Right ventricle myocardium inferior (tissue), 1 donor: ENCODE measurements around the gene TXLNB. TPM values are rescaled to one million over a fixed set of nuclear protein-coding genes. Genes with fewer than 3 reads are reported as not detected.

ENCODE experiments used
- ATAC-seq: fragments of 200-7000 bp; cut with Tn5 transposase; one replicate; pipeline ENCODE4 v1.9.1; 2020; ENCODE audit warnings: mild to moderate bottlenecking, moderate library complexity
- DNase-seq: peaks from one replicate; pipeline ENCODE4 v3.0.0; 2021; ENCODE audit errors: missing footprints
- intact Hi-C: fragments of 100-400 bp; cut with DNase I; formaldehyde crosslinking; loops from one replicate; pipeline ENCODE4 v1.11.0; 2022
- total RNA-seq: library from RNA; stranded (reverse); fragmentation: NEBNext Ultra II Directional; extraction: Animal tissue kit (Norgen Biotek cat#: 25700); gene quantifications from one replicate; pipeline ENCODE4 v1.2.1, GENCODE V29; 2021
- donor health status: DM: no; HTN: yes; CAD: no; lungs with severe emphysema.

The TXLNB gene
- total RNA-seq, 1 donor from 2014 or later, result 122 TPM

DNA sequence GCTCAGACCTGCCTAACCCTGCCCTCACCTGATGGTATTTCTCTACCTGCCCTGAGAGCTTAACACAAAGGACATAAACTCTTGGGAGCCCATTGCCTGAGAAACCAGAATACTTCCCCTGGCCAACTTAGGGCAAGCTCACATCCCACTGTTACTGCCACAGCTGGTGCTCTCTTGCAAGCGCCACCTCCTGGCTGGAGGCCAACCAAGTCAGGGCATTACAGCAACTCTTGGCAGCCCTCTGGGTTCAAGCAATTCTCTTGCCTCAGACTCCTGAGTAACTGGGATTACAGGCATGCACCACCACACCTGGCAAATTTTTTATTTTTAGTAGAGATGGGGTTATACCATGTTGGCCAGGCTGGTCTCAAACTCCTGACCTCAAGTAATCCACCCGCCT, 86.8 kb downstream of the TXLNB start:
- DNase-seq (no peak), ATAC-seq (no peak)
- intact Hi-C loops, result no loop called here

- intact Hi-C loops, result no loop called here
- no peak for ATAC-seq
- DNase-seq, result no peak
Measured at GRCh38 chr6:139201378-139201777, 90.4 kb downstream of the TXLNB start.

GRCh38 chr6:139198529-139199288, 93.1 kb downstream of the TXLNB start:
- no peak for DNase-seq
- intact Hi-C loops, result no loop called here
- ATAC-seq, result no peak

GRCh38 chr6:139194740-139195139, 97.1 kb downstream of the TXLNB start:
- ATAC-seq, result no peak
- intact Hi-C loops, result no loop called here
- no peak for DNase-seq

Other genes starting within 250 kb of the TXLNB start
- 54.9 TPM for gene HECA, start 156.9 kb downstream of the TXLNB start, total RNA-seq
- 143 TPM for gene CITED2, start 82.7 kb upstream of the TXLNB start, total RNA-seq